Prostate gland (tissue), 2 donors: Measurements from ENCODE around the gene MAP7D1. TPM values are rescaled to one million over a fixed set of nuclear protein-coding genes. Genes with fewer than 3 reads are reported as not detected.

Source experiments
- DNase-seq: peaks from one replicate; pipeline ENCODE4 v3.0.0-alpha.2; 2019; ENCODE audit warnings: low spot score
- H3K27ac ChIP-seq, 2 donors: fragments of 200-600 bp; sonication (generic); 2 replicates each; pipeline ENCODE4 v1.5.1; 2017 to 2019
- H3K27me3 ChIP-seq: fragments of 200-600 bp; sonication (generic); replicated peaks from 2 replicates; pipeline ENCODE4 v1.5.1; 2019; ENCODE audit not compliant: insufficient read depth
- H3K36me3 ChIP-seq, 2 donors: fragments of 200-600 bp; sonication (generic); 1 replicate in 1 of 2; 2 replicates in 1 of 2; pipeline versions ENCODE4 v1.5.1 to v1.8.1; 2017 to 2019
- H3K4me1 ChIP-seq: fragments of 200-600 bp; sonication (generic); replicated peaks from 2 replicates; pipeline ENCODE4 v1.5.1; 2019
- H3K4me3 ChIP-seq, 2 donors: fragments of 200-600 bp; sonication (generic); 2 replicates each; pipeline ENCODE4 v1.5.1; 2017 to 2019
- H3K9me3 ChIP-seq: fragments of 200-600 bp; sonication (generic); 2 replicates; pipeline ENCODE4 v1.5.1; 2017
- POLR2A ChIP-seq: fragments of 450-650 bp; IDR thresholded peaks from one replicate; pipeline ENCODE4 v1.6.1; 2016; ENCODE audit warnings: antibody characterized with exemption, mild to moderate bottlenecking
- POLR2AphosphoS5 ChIP-seq: sonication (generic); formaldehyde crosslinking; IDR thresholded peaks from one replicate; pipeline ENCODE4 v1.6.1; 2017; ENCODE audit warnings: antibody characterized with exemption
- WGBS: methylation state at CpG from one replicate; pipeline ENCODE4 v1.1.5; 2018; 5-methylcytosine and 5-hydroxymethylcytosine counted together
- intact Hi-C: fragments of 100-400 bp; cut with DNase I; formaldehyde crosslinking; loops from one replicate; pipeline ENCODE4 v1.14.2; 2022
- total RNA-seq, 2 donors: library from RNA; depleted of rRNA; stranded (reverse); fragments of >200 nt; gene quantifications; one replicate each; pipeline ENCODE4 v1.1.0, GENCODE V29; 2016
- TF ChIP-seq, protein P1 (sequence below), 4 experiments: fragments of 200-600 bp in 2 of 4; fragments of 450-650 bp in 2 of 4; sonication (generic) in 2 of 4; IDR thresholded peaks; 1 replicate in 3 of 4; 2 replicates in 1 of 4; pipeline ENCODE4 v1.5.1; 2016 to 2019; ENCODE audit warnings: antibody characterized with exemption in 4 of 4, mild to moderate bottlenecking in 2 of 4, moderate library complexity in 2 of 4

The MAP7D1 gene
- total RNA-seq, 2 donors from 2014 or later, result 97.3 to 132 TPM

DNA sequence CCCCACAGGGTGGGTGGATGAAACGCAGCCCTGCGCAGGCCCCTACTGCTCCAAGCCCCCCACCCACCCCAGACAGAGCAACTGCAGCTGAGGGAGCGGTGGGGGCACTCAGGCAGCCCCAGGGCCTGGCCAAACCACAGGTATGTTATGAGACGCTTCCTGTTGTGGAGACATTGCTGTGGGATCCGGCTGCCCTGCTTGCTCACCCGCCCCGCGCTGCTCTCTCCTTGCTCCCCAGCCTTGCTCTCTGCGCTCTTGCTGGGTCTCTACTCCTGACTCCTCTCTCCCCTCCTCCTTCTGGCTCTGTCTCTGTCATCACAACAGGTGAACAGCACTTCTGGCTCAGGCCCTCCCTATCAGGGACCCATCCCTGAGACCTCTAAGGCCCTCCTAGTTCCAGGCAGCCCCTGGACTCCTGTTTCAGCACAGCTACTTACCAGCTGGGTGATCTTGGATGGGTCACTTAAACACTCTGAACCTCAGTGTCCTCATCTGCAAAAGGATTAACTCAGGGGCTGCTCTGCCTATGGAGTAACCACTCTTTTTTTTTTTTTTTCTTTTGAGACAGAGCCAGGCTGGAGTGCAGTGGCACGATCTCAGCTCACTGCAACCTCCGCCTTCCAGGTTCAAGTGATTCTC is 46.8 kb upstream of the MAP7D1 start:
- TF ChIP-seq, protein P1, sequence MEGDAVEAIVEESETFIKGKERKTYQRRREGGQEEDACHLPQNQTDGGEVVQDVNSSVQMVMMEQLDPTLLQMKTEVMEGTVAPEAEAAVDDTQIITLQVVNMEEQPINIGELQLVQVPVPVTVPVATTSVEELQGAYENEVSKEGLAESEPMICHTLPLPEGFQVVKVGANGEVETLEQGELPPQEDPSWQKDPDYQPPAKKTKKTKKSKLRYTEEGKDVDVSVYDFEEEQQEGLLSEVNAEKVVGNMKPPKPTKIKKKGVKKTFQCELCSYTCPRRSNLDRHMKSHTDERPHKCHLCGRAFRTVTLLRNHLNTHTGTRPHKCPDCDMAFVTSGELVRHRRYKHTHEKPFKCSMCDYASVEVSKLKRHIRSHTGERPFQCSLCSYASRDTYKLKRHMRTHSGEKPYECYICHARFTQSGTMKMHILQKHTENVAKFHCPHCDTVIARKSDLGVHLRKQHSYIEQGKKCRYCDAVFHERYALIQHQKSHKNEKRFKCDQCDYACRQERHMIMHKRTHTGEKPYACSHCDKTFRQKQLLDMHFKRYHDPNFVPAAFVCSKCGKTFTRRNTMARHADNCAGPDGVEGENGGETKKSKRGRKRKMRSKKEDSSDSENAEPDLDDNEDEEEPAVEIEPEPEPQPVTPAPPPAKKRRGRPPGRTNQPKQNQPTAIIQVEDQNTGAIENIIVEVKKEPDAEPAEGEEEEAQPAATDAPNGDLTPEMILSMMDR (IDR thresholded peaks at IDR 0.05), result no peak
- TF ChIP-seq POLR2AphosphoS5 (peak; percentile 44), POLR2A (no peak)
- Histone ChIP-seq H3K4me1 (no peaks in the 10 kb centered on the region), H3K4me3 (no peak overlapping the region), H3K36me3 (no peaks in the 10 kb centered on the region), H3K27me3 (no peaks in the 10 kb centered on the region), H3K9me3 (no peaks in the 10 kb centered on the region), H3K27ac (no peak overlapping the region)
- DNase-seq, result peak; percentile 65
- intact Hi-C loops, result no loop called here
- 51% methylated on average over 11 of the region's 11 CpGs for WGBS

DNA sequence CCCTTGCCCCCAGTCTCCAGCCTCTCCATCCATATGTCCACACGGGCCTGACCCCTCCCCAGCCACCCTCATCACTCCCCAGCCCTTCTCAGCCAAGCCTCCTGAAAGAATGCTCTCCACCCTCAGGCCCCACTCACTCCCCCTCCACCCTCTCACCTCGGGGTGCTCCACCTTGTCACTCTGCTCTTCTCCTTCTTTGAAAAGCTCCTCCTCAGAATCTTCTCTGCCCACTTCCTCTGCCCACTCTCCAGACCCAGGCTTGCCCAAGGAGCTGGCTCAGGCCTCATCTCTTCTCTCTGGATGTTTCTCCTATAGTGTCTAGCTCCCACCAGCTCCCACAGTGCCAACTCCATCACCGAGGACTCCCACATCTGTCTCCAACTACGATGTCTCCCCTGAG is 44.8 kb upstream of the MAP7D1 start:
- no peak for DNase-seq
- intact Hi-C loops, result no loop called here
- TF ChIP-seq POLR2A, result no peak
- TF ChIP-seq, protein P1 (IDR thresholded peaks at IDR 0.05), result no peak
- no peak for TF ChIP-seq POLR2AphosphoS5
- Histone ChIP-seq H3K9me3 (no peaks in the 10 kb centered on the region), H3K27me3 (no peaks in the 10 kb centered on the region), H3K27ac (no peak overlapping the region), H3K36me3 (no peaks in the 10 kb centered on the region), H3K4me1 (no peaks in the 10 kb centered on the region), H3K4me3 (no peak overlapping the region)
- WGBS, result 47% methylated on average over 4 of the region's 4 CpGs

DNA sequence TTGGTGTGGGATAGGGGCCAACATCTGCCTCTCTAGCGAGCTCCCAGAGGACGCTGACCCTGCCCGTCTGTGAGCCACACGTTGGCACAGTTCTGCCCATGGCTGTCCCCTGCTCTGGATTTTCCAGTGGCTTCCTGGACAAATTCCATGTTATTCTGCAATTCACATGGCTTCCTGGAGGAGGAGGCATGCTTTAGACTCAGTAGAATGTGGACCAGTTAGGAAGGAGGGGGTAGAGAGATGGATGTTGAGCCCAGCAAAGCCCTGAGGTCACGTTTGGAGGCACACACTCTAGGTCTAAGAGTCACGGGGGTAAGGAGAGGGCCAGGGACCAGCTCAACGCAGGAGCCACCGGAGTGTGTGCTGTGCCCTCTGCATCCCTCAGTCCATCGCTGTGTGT is 43.1 kb upstream of the MAP7D1 start:
- H3K4me1 ChIP-seq, result no peaks in the 10 kb centered on the region
- no peak for TF ChIP-seq POLR2AphosphoS5
- TF ChIP-seq, protein P1 (IDR thresholded peaks at IDR 0.05), result no peak
- no peak for TF ChIP-seq POLR2A
- WGBS, result 91% methylated on average over 9 of the region's 9 CpGs
- DNase-seq, result no peak
- no peak overlapping the region for H3K4me3 ChIP-seq
- H3K27ac ChIP-seq, result no peak overlapping the region
- H3K9me3 ChIP-seq, result no peaks in the 10 kb centered on the region
- H3K36me3 ChIP-seq, result no peaks in the 10 kb centered on the region
- intact Hi-C loops, result no loop called here
- H3K27me3 ChIP-seq, result no peaks in the 10 kb centered on the region

DNA sequence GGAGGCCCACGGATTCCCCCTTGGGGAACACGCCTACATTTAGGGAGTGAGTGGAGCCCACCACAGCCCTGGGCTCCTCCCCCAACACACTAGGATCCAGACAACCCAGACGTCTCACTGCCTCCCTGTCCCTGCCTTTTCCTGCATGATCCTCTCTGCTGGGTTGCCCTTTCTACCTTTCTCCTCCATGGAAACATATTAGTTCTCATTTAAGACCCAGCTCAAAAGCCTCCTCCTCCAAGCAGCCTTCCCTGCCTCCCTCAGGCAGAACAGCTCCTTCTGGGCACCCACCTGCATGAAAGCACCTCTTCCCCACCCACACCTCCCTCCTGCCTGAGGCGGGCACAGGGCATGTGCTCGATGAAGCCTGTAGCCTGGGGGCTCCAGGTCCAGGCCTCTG is 41.6 kb upstream of the MAP7D1 start:
- H3K4me3 ChIP-seq, result no peak overlapping the region
- no peaks in the 10 kb centered on the region for H3K36me3 ChIP-seq
- TF ChIP-seq, protein P1 (IDR thresholded peaks at IDR 0.05), result no peak
- TF ChIP-seq POLR2AphosphoS5, result no peak
- TF ChIP-seq POLR2A, result no peak
- H3K9me3 ChIP-seq, result no peaks in the 10 kb centered on the region
- intact Hi-C loops, result no loop called here
- no peak for DNase-seq
- H3K27ac ChIP-seq, result peak overlapping the region in 1 of 2 donors; percentile 57
- H3K4me1 ChIP-seq, result no peaks in the 10 kb centered on the region
- H3K27me3 ChIP-seq, result no peaks in the 10 kb centered on the region
- 67% methylated on average over 5 of the region's 5 CpGs for WGBS

DNA sequence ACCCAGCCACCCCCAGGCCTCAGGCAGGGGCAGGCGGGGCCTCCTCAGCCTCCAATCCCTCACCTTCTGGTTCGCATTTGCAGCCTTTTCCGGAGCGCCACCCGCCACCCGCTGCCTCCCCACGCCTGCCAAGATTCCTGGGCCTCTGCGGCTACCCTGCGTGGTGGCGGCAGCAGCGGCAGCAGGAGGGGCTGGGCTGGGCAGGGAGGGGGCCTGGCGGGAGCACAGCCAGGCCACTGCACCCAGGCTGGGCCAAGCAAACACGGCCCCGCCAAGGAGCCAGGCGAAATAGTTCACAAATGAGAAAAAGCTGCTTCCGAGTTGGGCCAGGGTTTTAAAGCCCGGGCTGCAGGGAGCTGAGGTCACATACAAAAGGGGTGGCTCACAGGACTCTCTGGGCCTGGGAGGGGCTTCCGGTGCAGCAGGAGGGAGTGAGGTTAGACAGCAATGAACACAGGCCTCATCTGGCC is 40.7 kb upstream of the MAP7D1 start:
- no peak for DNase-seq
- no peak overlapping the region for H3K4me3 ChIP-seq
- intact Hi-C loops, result no loop called here
- WGBS, result 35% methylated on average over 18 of the region's 18 CpGs
- H3K9me3 ChIP-seq, result no peaks in the 10 kb centered on the region
- H3K4me1 ChIP-seq, result no peaks in the 10 kb centered on the region
- TF ChIP-seq POLR2A (no peak), POLR2AphosphoS5 (no peak)
- TF ChIP-seq, protein P1 (IDR thresholded peaks at IDR 0.05), result no peak
- H3K27ac ChIP-seq, result peak overlapping the region; percentile 46 to 57
- H3K36me3 ChIP-seq, result no peaks in the 10 kb centered on the region
- no peaks in the 10 kb centered on the region for H3K27me3 ChIP-seq
